Uterus (tissue), 2 donors: ENCODE measurements around the gene SPR.
A peak's percentile ranks its signal among the peaks of the same experiment; 100 is the strongest.

Experiments used
- CTCF ChIP-seq, 4 experiments: fragments of 200-600 bp in 2 of 4; fragments of 450-650 bp in 2 of 4; sonication (generic) in 2 of 4; IDR thresholded peaks; one replicate each; pipeline ENCODE4 v1.5.1; 2016 to 2019; ENCODE audit warnings: antibody characterized with exemption in 4 of 4, mild to moderate bottlenecking in 2 of 4, moderate library complexity in 1 of 4
- POLR2A ChIP-seq, 2 donors: fragments of 450-650 bp; IDR thresholded peaks; one replicate each; pipeline ENCODE4 v1.6.1; 2016; ENCODE audit warnings: antibody characterized with exemption in 2 of 2, mild to moderate bottlenecking in 1 of 2, moderate library complexity in 1 of 2

GRCh38 chr2:72893594-72894319 lies 6.5 kb downstream of the SPR start:
- peak in 3 of 4 experiments; percentile 19 to 42 (median 33) for TF ChIP-seq CTCF (IDR thresholded peaks at IDR 0.05)
- TF ChIP-seq POLR2A (IDR thresholded peaks at IDR 0.05), result no peak
